Measurements from ENCODE around the gene UBE2H.
"Not testable (repeated sequence)": the region's sequence is repeated elsewhere in the genome, so short reads cannot be mapped to it uniquely, and the experiment has no call there.

- TF ChIP-seq SUZ12, TARDBP, FOXK2 (IDR thresholded peaks at IDR 0.05): not testable (repeated sequence)
Measured at GRCh38 chr7:129960204-129960475, 7.4 kb upstream of the UBE2H start.
